Osteoblast (primary cell): ENCODE measurements around the gene EXOC7. TPM values are rescaled to one million over a fixed set of nuclear protein-coding genes. Genes with fewer than 3 reads are reported as not detected.

Experiments used
- DNase-seq: peaks from one replicate; pipeline ENCODE4 v3.0.0; 2011; ENCODE audit warnings: low spot score, mixed read lengths; ENCODE audit not compliant: insufficient read length; ENCODE audit errors: missing footprints
- H2AFZ ChIP-seq: 2 replicates; pipeline ENCODE4 v1.6.0; 2011; ENCODE audit warnings: mild to moderate bottlenecking, low read length
- H3K27ac ChIP-seq: 2 replicates; pipeline ENCODE4 v1.5.1; 2011; ENCODE audit warnings: mild to moderate bottlenecking, low read depth, low read length, moderate library complexity
- H3K27me3 ChIP-seq: 2 replicates; pipeline ENCODE4 v1.6.0; 2012; ENCODE audit warnings: mild to moderate bottlenecking, control low read depth, inconsistent platforms, low read length, moderate library complexity; ENCODE audit not compliant: insufficient read depth
- H3K36me3 ChIP-seq: 2 replicates; pipeline ENCODE4 v1.5.1; 2011; ENCODE audit warnings: mild to moderate bottlenecking, low read length, control low read depth, moderate library complexity; ENCODE audit not compliant: insufficient read depth
- H3K4me1 ChIP-seq: 2 replicates; pipeline ENCODE4 v1.5.1; 2011; ENCODE audit warnings: mild to moderate bottlenecking, low read length, control low read depth, moderate library complexity; ENCODE audit not compliant: insufficient read depth
- H3K4me2 ChIP-seq: 2 replicates; pipeline ENCODE4 v1.6.0; 2011; ENCODE audit warnings: mild to moderate bottlenecking, low read length; ENCODE audit not compliant: insufficient read depth
- H3K4me3 ChIP-seq: fragments of 200-600 bp; sonication (generic); 3 replicates; pipeline ENCODE4 v1.5.1; 2012; ENCODE audit warnings: mild to moderate bottlenecking, low read length, inconsistent platforms; ENCODE audit not compliant: insufficient read depth
- H3K79me2 ChIP-seq: 2 replicates; pipeline ENCODE4 v1.6.0; 2012; ENCODE audit warnings: mild to moderate bottlenecking, low read length, control low read depth, inconsistent platforms; ENCODE audit not compliant: insufficient read depth
- H3K9me3 ChIP-seq: 2 replicates; pipeline ENCODE4 v1.5.1; 2011; ENCODE audit warnings: low read depth, low read length, control low read depth
- H4K20me1 ChIP-seq: 2 replicates; pipeline ENCODE4 v1.6.0; 2012; ENCODE audit warnings: mild to moderate bottlenecking, low read length, control low read depth; ENCODE audit not compliant: insufficient read depth
- CTCF ChIP-seq: IDR thresholded peaks from 2 replicates; pipeline ENCODE4 v1.5.1; 2011; ENCODE audit warnings: mild to moderate bottlenecking, low read depth, low read length, moderate library complexity; ENCODE audit errors: extremely low read depth
- total RNA-seq: library from RNA; depleted of rRNA; stranded (reverse); fragments of >200 nt; gene quantifications from 2 replicates; pipeline ENCODE4 v1.2.3, GENCODE V29; 2012

EXOC7 gene
- total RNA-seq, 1 donor, result 102 TPM

- no peaks in the 10 kb centered on the region for H3K9me3 ChIP-seq
- H3K27me3 ChIP-seq, result peaks cover 60% of the 10 kb centered on the region
- TF ChIP-seq CTCF, result no peak
Observed at GRCh38 chr17:76134911-76135809, 31.6 kb upstream of the EXOC7 start.

GRCh38 chr17:76132574-76133338 is 29.2 kb upstream of the EXOC7 start:
- Histone ChIP-seq H3K4me2 (no peak overlapping the region), H3K27me3 (peaks cover 38% of the 10 kb centered on the region), H3K36me3 (no peaks in the 10 kb centered on the region), H2AFZ (no peak overlapping the region), H3K4me3 (no peak overlapping the region), H3K79me2 (no peaks in the 10 kb centered on the region), H4K20me1 (no peaks in the 10 kb centered on the region), H3K27ac (no peak overlapping the region), H3K4me1 (no peaks in the 10 kb centered on the region), H3K9me3 (no peaks in the 10 kb centered on the region)
- no peak for TF ChIP-seq CTCF
- peak; percentile 74 for DNase-seq

More at GRCh38 chr17:76134911-76135809, 31.6 kb upstream of the EXOC7 start:
- Histone ChIP-seq H3K4me1 (no peaks in the 10 kb centered on the region), H2AFZ (no peak overlapping the region), H3K27ac (no peak overlapping the region), H3K79me2 (no peaks in the 10 kb centered on the region), H4K20me1 (no peaks in the 10 kb centered on the region), H3K4me3 (no peak overlapping the region), H3K36me3 (no peaks in the 10 kb centered on the region), H3K4me2 (no peak overlapping the region)
- DNase-seq, result peak; percentile 83

- Histone ChIP-seq H3K9me3 (no peaks in the 10 kb centered on the region), H3K4me1 (no peaks in the 10 kb centered on the region), H4K20me1 (no peaks in the 10 kb centered on the region), H3K27me3 (peaks cover 32% of the 10 kb centered on the region), H3K79me2 (no peaks in the 10 kb centered on the region), H3K36me3 (no peaks in the 10 kb centered on the region), H2AFZ (no peak overlapping the region), H3K4me3 (no peak overlapping the region), H3K27ac (no peak overlapping the region), H3K4me2 (no peak overlapping the region)
- peak; percentile 69 for DNase-seq
- TF ChIP-seq CTCF, result no peak
Observed at GRCh38 chr17:76131692-76132573, 28.3 kb upstream of the EXOC7 start.
